Adrenal gland (tissue), 12 donors: ENCODE data around the gene SLC2A9. TPM values are rescaled to one million over a fixed set of nuclear protein-coding genes. Genes with fewer than 3 reads are reported as not detected.

ENCODE experiments used
- DNase-seq, 7 donors: peaks; one replicate each; pipeline ENCODE4 v3.0.0-alpha.2; 2019 to 2020
- H3K27ac ChIP-seq, 5 donors: fragments of 200-600 bp; sonication (generic) in 4 of 5; 1 replicate in 3 of 5; 2 replicates in 2 of 5; pipeline versions ENCODE4 v1.5.1 to v1.8.0; 2016 to 2020; ENCODE audit warnings: mild to moderate bottlenecking in 1 of 5
- H3K27me3 ChIP-seq: fragments of 200-600 bp; 2 replicates; pipeline ENCODE4 v1.8.0; 2021
- H3K36me3 ChIP-seq, 2 donors: fragments of 200-600 bp; replicated peaks in 1 of 2; 1 replicate in 1 of 2; 2 replicates in 1 of 2; pipeline versions ENCODE4 v1.5.1 to v1.8.0; 2018 to 2022
- H3K4me1 ChIP-seq, 2 donors: fragments of 200-600 bp; replicated peaks in 1 of 2; 1 replicate in 1 of 2; 2 replicates in 1 of 2; pipeline versions ENCODE4 v1.5.1 to v1.8.0; 2018 to 2021
- H3K4me3 ChIP-seq, 4 donors: fragments of 200-600 bp; sonication (generic) in 3 of 4; one replicate each; pipeline ENCODE4 v1.5.1; 2016 to 2018
- H3K9me3 ChIP-seq, 3 donors: fragments of 200-600 bp; sonication (generic) in 1 of 3; replicated peaks in 1 of 3; 1 replicate in 2 of 3; 2 replicates in 1 of 3; pipeline versions ENCODE4 v1.5.1 to v1.8.0; 2016 to 2021
- CTCF ChIP-seq, 6 experiments: fragments of 450-650 bp in 4 of 6; fragments of 200-600 bp in 2 of 6; sonication (generic) in 1 of 6; IDR thresholded peaks; 1 replicate in 5 of 6; 2 replicates in 1 of 6; pipeline versions ENCODE4 v1.5.1 to v1.8.0; 2016 to 2021; ENCODE audit warnings: antibody characterized with exemption in 6 of 6, mild to moderate bottlenecking in 2 of 6, moderate library complexity in 1 of 6
- POLR2A ChIP-seq, 2 donors: fragments of 450-650 bp; IDR thresholded peaks; one replicate each; pipeline ENCODE4 v1.6.1; 2017; ENCODE audit warnings: antibody characterized with exemption in 2 of 2, mild to moderate bottlenecking in 2 of 2, moderate library complexity in 1 of 2
- WGBS, 4 donors: extraction: QIAGEN DNeasy Blood & Tissue Kit in 2 of 4; methylation state at CpG; one replicate each; pipeline versions ENCODE4 v1.1.5 to v1.1.7; 2013 to 2017; 5-methylcytosine and 5-hydroxymethylcytosine counted together
- intact Hi-C, 2 donors: fragments of 100-400 bp; cut with DNase I; formaldehyde crosslinking; loops; one replicate each; pipeline versions ENCODE4 v1.14.1 to v1.15.0; 2022 to 2023
- polyA plus RNA-seq, 3 donors: library from polyadenylated mRNA; stranded (reverse); fragments of 200-250 nt in 2 of 3; fragments of 350-450 nt in 1 of 3; fragmentation: Illumina TruSeq in 1 of 3; extraction: RNeasy Lipid Tissue Mini Kit (QIAGEN cat#74804) in 1 of 3; gene quantifications; one replicate each; pipeline ENCODE4 v1.2.3, GENCODE V29; 2013 to 2014
- total RNA-seq, 9 donors: library from RNA; depleted of rRNA in 4 of 9; stranded (reverse); fragments of >200 nt in 4 of 9; fragments of 120-200 nt in 1 of 9; fragmentation: NEBNext Ultra II Directional in 1 of 9; extraction: Animal tissue kit (Norgen Biotek cat#: 25700) in 1 of 9; gene quantifications; one replicate each; pipeline versions ENCODE4 v1.1.0 to v1.2.4, GENCODE V29; 2013 to 2023
- donor health status: healthy with polysubstance abuse.
- donor health status: Bipolar disorder and iron deficiency.
- donor health status: DM: yes; HTN: yes; CAD: no.
- donor health status: DM: no; HTN: no; CAD: no.
- donor health status: DM: no; HTN: no; CAD: no.
- donor health status: DM: yes; HTN: yes; CAD: no.

Gene SLC2A9
- total and polyA plus RNA-seq, 12 donors: 1.8 to 16.6 (median 8.5) TPM

GRCh38 chr4:9932771-9933170 is 88.5 kb downstream of the SLC2A9 start:
- Histone ChIP-seq H3K27ac (no peak overlapping the region), H3K36me3 (no peaks in the 10 kb centered on the region), H3K4me1 (no peaks in the 10 kb centered on the region), H3K4me3 (no peak overlapping the region), H3K27me3 (no peaks in the 10 kb centered on the region), H3K9me3 (no peaks in the 10 kb centered on the region)
- intact Hi-C loops: no loop called here
- no peak for DNase-seq
- no peak for TF ChIP-seq POLR2A (IDR thresholded peaks at IDR 0.05)
- no peak for TF ChIP-seq CTCF (IDR thresholded peaks at IDR 0.05)
- WGBS, 4 donors: 78 to 94% (median 90%) methylated on average over 1 to 4 of the region's 4 CpGs

- H3K27me3 ChIP-seq: no peaks in the 10 kb centered on the region
- 93 to 100% (median 97%) methylated on average over 1 of the region's 1 CpG for WGBS, 4 donors
- H3K36me3 ChIP-seq: no peaks in the 10 kb centered on the region
- no peak overlapping the region for H3K27ac ChIP-seq
- intact Hi-C loops: no loop called here
- H3K4me1 ChIP-seq: no peaks in the 10 kb centered on the region
- DNase-seq: no peak
- H3K9me3 ChIP-seq: no peaks in the 10 kb centered on the region
- TF ChIP-seq CTCF (IDR thresholded peaks at IDR 0.05): no peak
- no peak for TF ChIP-seq POLR2A (IDR thresholded peaks at IDR 0.05)
- no peak overlapping the region for H3K4me3 ChIP-seq
Observed at GRCh38 chr4:9931146-9931545, 90.2 kb downstream of the SLC2A9 start.

- no peaks in the 10 kb centered on the region for H3K4me1 ChIP-seq
- no peak overlapping the region for H3K27ac ChIP-seq
- no peaks in the 10 kb centered on the region for H3K36me3 ChIP-seq
- H3K9me3 ChIP-seq: no peaks in the 10 kb centered on the region
- intact Hi-C loops: no loop called here
- 91 to 96% (median 93%) methylated on average over 5 of the region's 5 CpGs for WGBS, 4 donors
- TF ChIP-seq POLR2A (IDR thresholded peaks at IDR 0.05): no peak
- no peak for DNase-seq
- no peaks in the 10 kb centered on the region for H3K27me3 ChIP-seq
- no peak overlapping the region for H3K4me3 ChIP-seq
Observed at GRCh38 chr4:9929111-9929510, 92.2 kb downstream of the SLC2A9 start.

- no peak for DNase-seq
- intact Hi-C loops: no loop called here
- no peaks in the 10 kb centered on the region for H3K36me3 ChIP-seq
- no peaks in the 10 kb centered on the region for H3K27me3 ChIP-seq
- H3K27ac ChIP-seq: no peak overlapping the region
- H3K4me1 ChIP-seq: no peaks in the 10 kb centered on the region
- H3K9me3 ChIP-seq: no peaks in the 10 kb centered on the region
- WGBS, 4 donors: 62 to 78% (median 70%) methylated on average over 10 of the region's 10 CpGs
- H3K4me3 ChIP-seq: no peak overlapping the region
- TF ChIP-seq CTCF (IDR thresholded peaks at IDR 0.05): no peak
- no peak for TF ChIP-seq POLR2A (IDR thresholded peaks at IDR 0.05)
Observed at GRCh38 chr4:9927341-9928007, 93.8 kb downstream of the SLC2A9 start.

GRCh38 chr4:9926586-9926985 is 94.7 kb downstream of the SLC2A9 start:
- no peaks in the 10 kb centered on the region for H3K9me3 ChIP-seq
- H3K27me3 ChIP-seq: no peaks in the 10 kb centered on the region
- intact Hi-C loops: no loop called here
- 59 to 77% (median 68%) methylated on average over 3 of the region's 3 CpGs for WGBS, 4 donors
- no peak for DNase-seq
- H3K4me3 ChIP-seq: no peak overlapping the region
- TF ChIP-seq POLR2A (IDR thresholded peaks at IDR 0.05) (no peak), CTCF (IDR thresholded peaks at IDR 0.05) (no peak)
- H3K36me3 ChIP-seq: no peaks in the 10 kb centered on the region
- no peaks in the 10 kb centered on the region for H3K4me1 ChIP-seq
- no peak overlapping the region for H3K27ac ChIP-seq
